Suprapubic skin (tissue), 4 donors: ENCODE data around the gene PREX1. TPM values are rescaled to one million over a fixed set of nuclear protein-coding genes. Genes with fewer than 3 reads are reported as not detected.
"Not testable (repeated sequence)": the region's sequence is repeated elsewhere in the genome, so short reads cannot be mapped to it uniquely, and the experiment has no call there.

Experiments
- DNase-seq, 2 donors: peaks; one replicate each; pipeline ENCODE4 v3.0.0-alpha.2; 2019; ENCODE audit warnings: low spot score in 2 of 2
- H3K27ac ChIP-seq: fragments of 200-600 bp; sonication (generic); one replicate; pipeline ENCODE4 v1.5.1; 2019
- H3K27me3 ChIP-seq: fragments of 200-600 bp; sonication (generic); one replicate; pipeline ENCODE4 v1.5.1; 2019
- H3K36me3 ChIP-seq: fragments of 200-600 bp; sonication (generic); one replicate; pipeline ENCODE4 v1.5.1; 2019
- H3K4me1 ChIP-seq: fragments of 200-600 bp; sonication (generic); one replicate; pipeline ENCODE4 v1.5.1; 2019
- H3K4me3 ChIP-seq: fragments of 200-600 bp; sonication (generic); one replicate; pipeline ENCODE4 v1.5.1; 2019; ENCODE audit warnings: mild to moderate bottlenecking
- H3K9me3 ChIP-seq: fragments of 200-600 bp; sonication (generic); one replicate; pipeline ENCODE4 v1.5.1; 2019
- CTCF ChIP-seq, 2 donors: fragments of 200-600 bp in 1 of 2; fragments of 450-650 bp in 1 of 2; sonication (generic) in 1 of 2; IDR thresholded peaks; one replicate each; pipeline ENCODE4 v1.5.1; 2016 to 2019; ENCODE audit warnings: antibody characterized with exemption in 2 of 2, mild to moderate bottlenecking in 1 of 2, moderate library complexity in 1 of 2
- EP300 ChIP-seq: sonication (generic); formaldehyde crosslinking; IDR thresholded peaks from one replicate; pipeline ENCODE4 v1.6.1; 2017; ENCODE audit warnings: antibody characterized with exemption
- POLR2A ChIP-seq, 2 donors: fragments of 450-650 bp; IDR thresholded peaks; one replicate each; pipeline ENCODE4 v1.6.1; 2017; ENCODE audit warnings: antibody characterized with exemption in 2 of 2, mild to moderate bottlenecking in 2 of 2, moderate library complexity in 2 of 2
- POLR2AphosphoS5 ChIP-seq, 3 donors: sonication (generic); formaldehyde crosslinking; IDR thresholded peaks; one replicate each; pipeline ENCODE4 v1.6.1; 2017; ENCODE audit warnings: antibody characterized with exemption in 3 of 3
- WGBS: methylation state at CpG from one replicate; pipeline ENCODE4 v1.1.5; 2018; 5-methylcytosine and 5-hydroxymethylcytosine counted together
- total RNA-seq, 4 donors: library from RNA; depleted of rRNA; stranded (reverse); fragments of >200 nt; gene quantifications; one replicate each; pipeline ENCODE4 v1.1.0, GENCODE V29; 2016

The PREX1 gene
- 10 to 100 TPM in 2 of 4 donors, 1 to 10 TPM in 2; 4.7 to 15.1 (median 10.2) TPM for total RNA-seq

DNA sequence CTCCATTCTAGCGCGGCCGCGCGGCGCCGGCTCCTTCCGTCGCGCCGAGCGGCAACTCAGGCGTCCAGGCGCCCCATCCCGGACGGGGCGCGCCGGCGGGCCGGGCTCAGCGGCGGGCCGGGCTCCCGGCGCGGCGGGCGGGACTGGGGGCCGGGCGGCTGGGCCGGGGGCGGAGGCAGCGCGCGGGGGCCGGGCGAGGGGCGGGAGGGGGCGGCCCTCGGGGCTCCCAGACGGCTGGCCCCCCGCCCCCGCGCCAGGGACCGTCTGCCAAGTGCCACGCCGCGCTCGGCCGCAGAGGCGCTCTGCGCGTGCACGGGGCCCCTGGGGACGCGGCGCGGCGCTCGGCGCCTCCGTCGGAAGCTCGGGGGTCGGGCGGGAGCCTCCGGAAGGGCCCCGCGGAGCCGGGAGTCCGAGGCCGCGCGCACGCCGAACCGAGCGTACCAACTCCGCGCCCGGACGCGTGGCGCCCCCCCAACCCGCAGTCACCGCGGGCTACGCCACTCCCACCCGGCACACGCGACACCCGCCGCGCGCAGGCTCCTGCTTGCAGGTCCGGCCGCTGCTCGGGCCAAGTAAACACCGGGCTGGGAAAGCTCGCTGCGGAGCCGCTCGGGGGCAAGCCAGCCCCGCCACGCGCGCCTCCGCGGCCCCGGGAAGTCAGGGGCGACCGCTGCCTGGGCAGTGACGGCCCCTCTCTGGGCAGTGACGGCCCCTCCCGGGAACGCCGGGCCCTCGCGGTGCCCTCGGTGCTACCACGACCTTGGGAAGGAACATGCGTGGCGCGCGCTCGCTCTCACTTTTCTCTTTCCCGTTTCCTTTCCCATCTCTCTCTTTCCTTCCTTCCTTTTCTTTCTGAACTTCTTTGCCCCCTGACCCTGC, at the start of gene PREX1:
Gene PREX1, minus strand, starts transcription at position 145 of the 879 bp plus-strand sequence. Its CDS starts 139 bp downstream, at position 6.
- peaks cover 58% of the 10 kb centered on the region for H3K4me1 ChIP-seq
- 17% methylated on average over 15 of the region's 128 CpGs for WGBS
- H3K4me3 ChIP-seq, result peak within 1 kb of the TSS; percentile 71
- H3K27ac ChIP-seq, result peak within 1 kb of the TSS; percentile 73
- H3K9me3 ChIP-seq, result no peaks in the 10 kb centered on the region
- peaks cover 19% of the 10 kb centered on the region for H3K27me3 ChIP-seq
- peak in 1 of 2 donors; percentile 72 for DNase-seq
- H3K36me3 ChIP-seq, result no peaks in the 10 kb centered on the region
- no peak for TF ChIP-seq POLR2A (IDR thresholded peaks at IDR 0.05)
- TF ChIP-seq CTCF (IDR thresholded peaks at IDR 0.05), result no peak

GRCh38 chr20:48877304-48877703, 49.5 kb upstream of the PREX1 start:
- no peak overlapping the region for H3K4me3 ChIP-seq
- no peak overlapping the region for H3K27ac ChIP-seq
- H3K9me3 ChIP-seq, result no peaks in the 10 kb centered on the region
- no peaks in the 10 kb centered on the region for H3K36me3 ChIP-seq
- DNase-seq, result no peak
- no peaks in the 10 kb centered on the region for H3K27me3 ChIP-seq
- 72% methylated on average over 2 of the region's 2 CpGs for WGBS
- peak in 1 of 2 donors; percentile 10 for TF ChIP-seq CTCF (IDR thresholded peaks at IDR 0.05)
- TF ChIP-seq POLR2AphosphoS5 (IDR thresholded peaks at IDR 0.05), result no peak
- H3K4me1 ChIP-seq, result peaks cover 13% of the 10 kb centered on the region

- WGBS, result 15% methylated on average over 4 of the region's 5 CpGs
- H3K9me3 ChIP-seq, result no peaks in the 10 kb centered on the region
- no peak overlapping the region for H3K27ac ChIP-seq
- DNase-seq, result no peak
- H3K4me1 ChIP-seq, result peaks cover 13% of the 10 kb centered on the region
- no peaks in the 10 kb centered on the region for H3K36me3 ChIP-seq
- H3K4me3 ChIP-seq, result no peak overlapping the region
- H3K27me3 ChIP-seq, result no peaks in the 10 kb centered on the region
- no peak for TF ChIP-seq CTCF (IDR thresholded peaks at IDR 0.05)
- no peak for TF ChIP-seq POLR2A (IDR thresholded peaks at IDR 0.05)
- no peak for TF ChIP-seq POLR2AphosphoS5 (IDR thresholded peaks at IDR 0.05)
- TF ChIP-seq EP300, result no peak
Observed at GRCh38 chr20:48875914-48876240, 48.1 kb upstream of the PREX1 start.

DNA sequence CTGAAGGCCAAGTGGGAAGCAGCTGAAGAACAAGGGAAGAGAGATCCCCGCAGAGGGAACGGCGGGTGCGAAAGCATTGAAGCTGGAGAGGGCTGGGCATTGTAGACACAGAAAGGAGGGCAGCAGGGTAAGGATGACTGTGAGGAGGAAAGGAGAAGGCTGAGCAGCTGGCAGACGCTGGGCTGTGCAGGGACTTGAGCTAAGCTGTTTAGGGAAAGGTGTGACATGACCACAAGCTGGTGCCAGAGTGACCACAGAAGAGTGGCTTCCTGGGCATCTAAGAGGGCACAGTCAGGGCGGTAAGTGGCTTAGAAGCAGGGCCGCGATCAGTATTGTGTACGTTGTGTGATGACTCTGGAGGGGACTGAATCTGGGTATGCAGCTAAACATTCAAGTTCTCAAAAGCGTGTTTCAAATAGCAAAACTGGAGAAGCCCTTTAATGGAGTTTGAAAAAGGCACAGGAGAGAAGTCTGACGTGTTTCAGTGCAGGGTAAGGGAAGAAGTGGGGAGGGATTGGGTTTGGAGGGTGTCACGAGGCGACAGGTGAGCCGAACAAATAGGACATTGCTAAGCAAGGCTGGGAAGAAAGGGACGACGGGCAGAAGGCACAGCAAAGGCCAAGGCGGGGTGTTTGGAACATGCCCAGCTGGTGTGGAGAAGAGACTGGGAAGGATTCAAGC, 47.6 kb upstream of the PREX1 start:
- DNase-seq, result no peak
- no peaks in the 10 kb centered on the region for H3K27me3 ChIP-seq
- H3K4me1 ChIP-seq, result peaks cover 13% of the 10 kb centered on the region
- H3K27ac ChIP-seq, result no peak overlapping the region
- WGBS, result 73% methylated on average over 17 of the region's 17 CpGs
- H3K9me3 ChIP-seq, result no peaks in the 10 kb centered on the region
- no peaks in the 10 kb centered on the region for H3K36me3 ChIP-seq
- no peak overlapping the region for H3K4me3 ChIP-seq
- no peak for TF ChIP-seq CTCF (IDR thresholded peaks at IDR 0.05)
- TF ChIP-seq POLR2AphosphoS5 (IDR thresholded peaks at IDR 0.05), result no peak
- no peak for TF ChIP-seq EP300
- no peak for TF ChIP-seq POLR2A (IDR thresholded peaks at IDR 0.05)

DNA sequence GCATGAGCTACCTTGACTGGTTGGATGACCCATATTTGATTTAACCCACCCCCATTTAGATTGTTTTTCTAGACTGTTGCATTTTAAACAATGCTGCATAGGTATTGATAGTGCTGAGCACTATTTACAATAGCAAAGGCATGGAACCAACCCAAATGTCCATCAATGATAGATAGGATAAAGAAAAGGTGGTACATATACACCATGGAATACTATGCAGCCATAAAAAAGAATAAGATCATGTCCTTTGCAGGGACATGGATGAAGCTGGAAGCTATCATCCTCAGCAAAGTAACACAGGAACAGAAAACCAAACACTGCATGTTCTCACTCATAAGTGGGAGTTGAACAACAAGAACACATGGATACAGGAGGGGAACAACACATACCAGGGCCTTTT, 41.6 kb upstream of the PREX1 start:
- H3K27me3 ChIP-seq, H3K27ac ChIP-seq, DNase-seq, H3K4me3 ChIP-seq, H3K4me1 ChIP-seq, H3K36me3 ChIP-seq, H3K9me3 ChIP-seq: not testable (repeated sequence)
